HEK293 (cell line): ENCODE data around the gene ESPNL.

Experiments used
- GLI2 ChIP-seq: fragments of 450-650 bp; formaldehyde crosslinking; IDR thresholded peaks from 2 replicates; pipeline ENCODE4; 2017; ENCODE audit warnings: missing biosample characterization, missing genetic modification characterization, low read depth, borderline replicate concordance
- GLIS2 ChIP-seq: fragments of 450-650 bp; formaldehyde crosslinking; IDR thresholded peaks from 2 replicates; pipeline ENCODE4 v1.5.1; 2016; ENCODE audit warnings: missing biosample characterization, missing genetic modification characterization
- HOXD13 ChIP-seq: sonication (generic); formaldehyde crosslinking; IDR thresholded peaks from 2 replicates; pipeline ENCODE4 v1.8.0; 2022; ENCODE audit warnings: missing genetic modification reagents, borderline replicate concordance
- KLF10 ChIP-seq: fragments of 450-650 bp; IDR thresholded peaks from 2 replicates; pipeline ENCODE4 v1.5.1; 2018; ENCODE audit warnings: missing biosample characterization, mild to moderate bottlenecking, missing genetic modification characterization
- KLF8 ChIP-seq: fragments of 450-650 bp; formaldehyde crosslinking; IDR thresholded peaks from 2 replicates; pipeline ENCODE4 v1.5.1; 2016; ENCODE audit warnings: missing biosample characterization, missing genetic modification characterization
- PRDM1 ChIP-seq: fragments of 450-650 bp; formaldehyde crosslinking; IDR thresholded peaks from 2 replicates; pipeline ENCODE4; 2016; ENCODE audit warnings: missing biosample characterization, missing genetic modification characterization
- PRDM10 ChIP-seq: fragments of 450-650 bp; formaldehyde crosslinking; IDR thresholded peaks from 2 replicates; pipeline ENCODE4 v1.5.1; 2016; ENCODE audit warnings: missing biosample characterization, missing genetic modification characterization
- PRDM2 ChIP-seq: fragments of 450-650 bp; formaldehyde crosslinking; IDR thresholded peaks from 2 replicates; pipeline ENCODE4 v1.5.1; 2016; ENCODE audit warnings: missing biosample characterization, missing genetic modification characterization, borderline replicate concordance
- PRDM4 ChIP-seq: fragments of 450-650 bp; formaldehyde crosslinking; IDR thresholded peaks from 2 replicates; pipeline ENCODE4 v1.5.1; 2017; ENCODE audit warnings: missing biosample characterization, missing genetic modification characterization
- PRDM6 ChIP-seq: fragments of 450-650 bp; formaldehyde crosslinking; IDR thresholded peaks from 2 replicates; pipeline ENCODE4 v1.5.1; 2017; ENCODE audit warnings: missing biosample characterization, missing genetic modification characterization
- WT1 ChIP-seq: fragments of 450-650 bp; formaldehyde crosslinking; IDR thresholded peaks from 2 replicates; pipeline ENCODE4 v1.5.1; 2016; ENCODE audit warnings: missing biosample characterization, missing genetic modification characterization
- ZBTB21 ChIP-seq: fragments of 450-650 bp; formaldehyde crosslinking; IDR thresholded peaks from 2 replicates; pipeline ENCODE4 v1.5.1; 2017; ENCODE audit warnings: missing biosample characterization, missing genetic modification characterization
- ZFP69B ChIP-seq: fragments of 450-650 bp; formaldehyde crosslinking; IDR thresholded peaks from 2 replicates; pipeline ENCODE4 v1.5.1; 2016; ENCODE audit warnings: missing biosample characterization, missing genetic modification characterization
- ZNF302 ChIP-seq: fragments of 450-650 bp; formaldehyde crosslinking; IDR thresholded peaks from 2 replicates; pipeline ENCODE4 v1.5.1; 2016; ENCODE audit warnings: missing biosample characterization, missing genetic modification characterization, low read depth
- ZNF311 ChIP-seq: fragments of 450-650 bp; formaldehyde crosslinking; IDR thresholded peaks from 2 replicates; pipeline ENCODE4 v1.5.1; 2017; ENCODE audit warnings: missing biosample characterization, missing genetic modification characterization, borderline replicate concordance
- ZNF350 ChIP-seq: fragments of 450-650 bp; formaldehyde crosslinking; IDR thresholded peaks from 2 replicates; pipeline ENCODE4 v1.5.0; 2017; ENCODE audit warnings: missing biosample characterization, mild to moderate bottlenecking, missing genetic modification characterization
- ZNF391 ChIP-seq: fragments of 450-650 bp; formaldehyde crosslinking; IDR thresholded peaks from 2 replicates; pipeline ENCODE4 v1.5.1; 2016; ENCODE audit warnings: low read depth, missing biosample characterization, missing genetic modification characterization, borderline replicate concordance
- ZNF416 ChIP-seq: fragments of 450-650 bp; formaldehyde crosslinking; IDR thresholded peaks from 2 replicates; pipeline ENCODE4 v1.5.1; 2016; ENCODE audit warnings: missing biosample characterization, missing genetic modification characterization
- ZNF433 ChIP-seq: fragments of 450-650 bp; formaldehyde crosslinking; IDR thresholded peaks from 2 replicates; pipeline ENCODE4 v1.5.1; 2016; ENCODE audit warnings: missing biosample characterization, missing genetic modification characterization, low read depth
- ZNF510 ChIP-seq: fragments of 450-650 bp; formaldehyde crosslinking; IDR thresholded peaks from 2 replicates; pipeline ENCODE4 v1.5.1; 2018; ENCODE audit warnings: mild to moderate bottlenecking, missing genetic modification characterization, missing biosample characterization; ENCODE audit not compliant: insufficient replicate concordance
- ZNF544 ChIP-seq: fragments of 450-650 bp; formaldehyde crosslinking; IDR thresholded peaks from 2 replicates; pipeline ENCODE4 v1.5.0; 2017; ENCODE audit warnings: missing biosample characterization, missing genetic modification characterization
- ZNF580 ChIP-seq: fragments of 450-650 bp; formaldehyde crosslinking; IDR thresholded peaks from 2 replicates; pipeline ENCODE4 v1.5.1; 2016; ENCODE audit warnings: missing biosample characterization, missing genetic modification characterization
- ZNF626 ChIP-seq: fragments of 450-650 bp; sonication (Bioruptor Pico); formaldehyde crosslinking; IDR thresholded peaks from 2 replicates; pipeline ENCODE4 v1.5.1; 2018; ENCODE audit warnings: missing biosample characterization, missing genetic modification characterization, inconsistent platforms
- ZNF629 ChIP-seq: fragments of 450-650 bp; formaldehyde crosslinking; IDR thresholded peaks from 2 replicates; pipeline ENCODE4 v1.5.1; 2017; ENCODE audit warnings: missing biosample characterization, missing genetic modification characterization
- ZNF658 ChIP-seq: fragments of 450-650 bp; formaldehyde crosslinking; IDR thresholded peaks from 2 replicates; pipeline ENCODE4; 2016; ENCODE audit warnings: missing biosample characterization, missing genetic modification characterization
- ZNF791 ChIP-seq: fragments of 450-650 bp; formaldehyde crosslinking; IDR thresholded peaks from 2 replicates; pipeline ENCODE4 v1.5.1; 2016; ENCODE audit warnings: missing biosample characterization, missing genetic modification characterization

The ESPNL gene

GRCh38 chr2:238169048-238169707, 69.0 kb downstream of the ESPNL start (continued):
- TF ChIP-seq PRDM10 (tag by site-specific recombination) (peak; percentile 56), GLI2 (tag by site-specific recombination) (no peak), PRDM4 (tag by site-specific recombination) (peak; percentile 29; the same call in 1 of the 2 replicates), ZNF302 (no peak), ZNF391 (tag by site-specific recombination) (no peak), KLF8 (tag by site-specific recombination) (0 out of 2 replicates have a peak, but pooled peaks have one; percentile 16), ZNF791 (tag by site-specific recombination) (no peak), PRDM1 (tag by site-specific recombination) (no peak), ZFP69B (tag by site-specific recombination) (0 out of 2 replicates have a peak, but pooled peaks have one; percentile 27), ZNF510 (tag by site-specific recombination) (no peak), WT1 (tag by site-specific recombination) (peak; percentile 60), ZNF311 (tag by site-specific recombination) (no peak), ZBTB21 (peak; percentile 71), HOXD13 (CRISPR knock-in tag) (no peak), ZNF416 (tag by site-specific recombination) (no peak), ZNF629 (tag by site-specific recombination) (peak; percentile 94), GLIS2 (no peak), ZNF626 (tag by site-specific recombination) (no peak), ZNF433 (tag by site-specific recombination) (no peak), PRDM2 (tag by site-specific recombination) (no peak), ZNF544 (tag by site-specific recombination) (no peak), ZNF658 (tag by site-specific recombination) (no peak), PRDM6 (peak; percentile 99), ZNF350 (tag by site-specific recombination) (no peak), ZNF580 (tag by site-specific recombination) (no peak), KLF10 (tag by site-specific recombination) (peak; percentile 80)
